GM12878 (cell line): Measurements from ENCODE around the gene ACTR1A. TPM values are rescaled to one million over a fixed set of nuclear protein-coding genes. Genes with fewer than 3 reads are reported as not detected.

Source experiments
- BRCA1 ChIP-seq: IDR thresholded peaks from 2 replicates; pipeline ENCODE4 v1.6.1; 2011; ENCODE audit warnings: low read depth, low read length, improper control_type of control experiment
- CEBPZ ChIP-seq: fragments of 150-350 bp; IDR thresholded peaks from 2 replicates; pipeline ENCODE4 v1.6.1; 2016; ENCODE audit warnings: low read depth, low read length
- E2F8 ChIP-seq: fragments of 450-650 bp; IDR thresholded peaks from 2 replicates; pipeline ENCODE4 v1.6.1; 2018; ENCODE audit warnings: mild to moderate bottlenecking, low read depth, moderate library complexity; ENCODE audit not compliant: partially characterized antibody
- EED ChIP-seq: sonication (generic); IDR thresholded peaks from 2 replicates; pipeline ENCODE4 v1.6.1; 2016; ENCODE audit warnings: antibody characterized with exemption, low read depth
- FOS ChIP-seq: IDR thresholded peaks from 3 replicates; pipeline ENCODE4 v1.6.1; 2011; ENCODE audit warnings: borderline replicate concordance; ENCODE audit not compliant: insufficient read length; ENCODE audit errors: extremely low read depth
- GABPA ChIP-seq: IDR thresholded peaks from 2 replicates; pipeline ENCODE4 v1.6.1; 2014; ENCODE audit warnings: antibody characterized with exemption, low read depth, mild to moderate bottlenecking, inconsistent platforms
- HDGF ChIP-seq: fragments of 450-650 bp; IDR thresholded peaks from 2 replicates; pipeline ENCODE4 v1.6.1; 2016; ENCODE audit warnings: antibody characterized with exemption
- NR2C2 ChIP-seq: IDR thresholded peaks from 2 replicates; pipeline ENCODE4 v1.6.1; 2011; ENCODE audit warnings: borderline replicate concordance, low read depth; ENCODE audit not compliant: control insufficient read depth, insufficient read length
- SKIL ChIP-seq: fragments of 450-650 bp; IDR thresholded peaks from 2 replicates; pipeline ENCODE4 v1.6.1; 2017; ENCODE audit warnings: mild to moderate bottlenecking, low read depth, inconsistent platforms; ENCODE audit not compliant: poor library complexity, severe bottlenecking
- polyA plus RNA-seq, 11 experiments: library from polyadenylated mRNA; depleted of rRNA in 4 of 11; unstranded in 6 of 11; stranded (reverse) in 5 of 11; fragments of >200 nt; fragmentation: Nextera tagmentation in 4 of 11; fragmentation: Illumina TruSeq in 1 of 11; extraction: Ambion mirVana in 4 of 11; extraction: Trizol in 1 of 11; gene quantifications; 1 replicate in 1 of 11; 2 replicates in 10 of 11; pipeline versions ENCODE4 v1.2.1 to v1.2.3, GENCODE V29; 2011 to 2016; ENCODE audit warnings: inconsistent platforms in 2 of 11, missing spikeins in 2 of 11, low read depth in 1 of 11
- total RNA-seq, 4 experiments: library from RNA; depleted of rRNA in 3 of 4; stranded (reverse); fragments of >200 nt in 3 of 4; fragmentation: Illumina TruSeq in 1 of 4; extraction: Trizol in 1 of 4; gene quantifications; 2 replicates each; pipeline versions ENCODE4 v1.2.1 to v1.2.3, GENCODE V29; 2013 to 2021

Gene ACTR1A
- total and polyA plus RNA-seq, 10 of the 15 experiments (the other 5 are each of a cell fraction or from before 2014, with no cell fraction given): 43.0 to 110 (median 78.9) TPM

GRCh38 chr10:102502029-102502336 is 529 bp downstream of the ACTR1A start (continued):
- TF ChIP-seq CEBPZ (peak; percentile 92), GABPA (peak; percentile 85), NR2C2 (no peak), EED (0 out of 2 replicates have a peak, but pooled peaks have one; percentile 8), SKIL (peak; percentile 42), BRCA1 (no peak), HDGF (peak; percentile 29; the same call in 1 of the 2 replicates), E2F8 (peak; percentile 57), FOS (peak; percentile 68)
